GM12878 (cell line): ENCODE results near the gene SMIM5.

ENCODE experiments used
- CREB1 ChIP-seq: IDR thresholded peaks from 2 replicates; pipeline ENCODE4 v1.6.1; 2012; ENCODE audit warnings: low read depth, mild to moderate bottlenecking, inconsistent platforms
- ESRRA ChIP-seq: IDR thresholded peaks from 2 replicates; pipeline ENCODE4 v1.6.1; 2012; ENCODE audit warnings: mild to moderate bottlenecking, low read length, improper control_type of control experiment
- HDAC6 ChIP-seq: fragments of 200-600 bp; sonication (generic); IDR thresholded peaks from one replicate; pipeline ENCODE4 v1.8.0; 2017; ENCODE audit warnings: antibody characterized with exemption; ENCODE audit not compliant: unreplicated experiment
- IRF4 ChIP-seq: IDR thresholded peaks from 2 replicates; pipeline ENCODE4 v1.6.1; 2011; ENCODE audit warnings: low read depth, low read length
- POLR2AphosphoS2 ChIP-seq: IDR thresholded peaks from 2 replicates; pipeline ENCODE4 v1.6.1; 2011; ENCODE audit warnings: low read depth, mild to moderate bottlenecking, low read length, improper control_type of control experiment, moderate library complexity
- POU2F2 ChIP-seq: IDR thresholded peaks from 3 replicates; pipeline ENCODE4 v1.6.1; 2011; ENCODE audit warnings: low read depth, mild to moderate bottlenecking, low read length, borderline replicate concordance
- RAD21 ChIP-seq: IDR thresholded peaks from 2 replicates; pipeline ENCODE4 v1.6.1; 2011; ENCODE audit warnings: mild to moderate bottlenecking, low read depth, low read length, moderate library complexity; ENCODE audit not compliant: insufficient read depth
- RCOR1 ChIP-seq: conservative IDR thresholded peaks from 2 replicates; pipeline ENCODE4 v1.6.1; 2012; ENCODE audit warnings: low read depth, low read length, improper control_type of control experiment
- RFX5 ChIP-seq: IDR thresholded peaks from 2 replicates; pipeline ENCODE4 v1.6.1; 2011; ENCODE audit warnings: low read depth, low read length, improper control_type of control experiment
- TF ChIP-seq, protein P1 (sequence below): IDR thresholded peaks from 2 replicates; pipeline ENCODE4 v1.6.1; 2012; ENCODE audit warnings: low read depth, low read length, improper control_type of control experiment
- TF ChIP-seq, protein P2 (sequence below), 3 experiments: IDR thresholded peaks in 2 of 3; conservative IDR thresholded peaks in 1 of 3; 2 replicates each; pipeline ENCODE4 v1.5.1; 2011; ENCODE audit warnings: low read depth in 3 of 3, low read length in 3 of 3, mild to moderate bottlenecking in 3 of 3, control low read depth in 2 of 3, moderate library complexity in 2 of 3, inconsistent platforms in 1 of 3, mixed read lengths in 1 of 3; ENCODE audit not compliant: control insufficient read depth in 2 of 3, insufficient read depth in 1 of 3; ENCODE audit errors: extremely low read depth in 1 of 3
- TF ChIP-seq, protein P3 (sequence below): fragments of 450-650 bp; IDR thresholded peaks from 2 replicates; pipeline ENCODE4 v1.6.1; 2017; ENCODE audit warnings: mild to moderate bottlenecking
- TF ChIP-seq, protein P4 (sequence below): IDR thresholded peaks from 2 replicates; pipeline ENCODE4 v1.6.1; 2012; ENCODE audit warnings: low read length, inconsistent platforms

DNA sequence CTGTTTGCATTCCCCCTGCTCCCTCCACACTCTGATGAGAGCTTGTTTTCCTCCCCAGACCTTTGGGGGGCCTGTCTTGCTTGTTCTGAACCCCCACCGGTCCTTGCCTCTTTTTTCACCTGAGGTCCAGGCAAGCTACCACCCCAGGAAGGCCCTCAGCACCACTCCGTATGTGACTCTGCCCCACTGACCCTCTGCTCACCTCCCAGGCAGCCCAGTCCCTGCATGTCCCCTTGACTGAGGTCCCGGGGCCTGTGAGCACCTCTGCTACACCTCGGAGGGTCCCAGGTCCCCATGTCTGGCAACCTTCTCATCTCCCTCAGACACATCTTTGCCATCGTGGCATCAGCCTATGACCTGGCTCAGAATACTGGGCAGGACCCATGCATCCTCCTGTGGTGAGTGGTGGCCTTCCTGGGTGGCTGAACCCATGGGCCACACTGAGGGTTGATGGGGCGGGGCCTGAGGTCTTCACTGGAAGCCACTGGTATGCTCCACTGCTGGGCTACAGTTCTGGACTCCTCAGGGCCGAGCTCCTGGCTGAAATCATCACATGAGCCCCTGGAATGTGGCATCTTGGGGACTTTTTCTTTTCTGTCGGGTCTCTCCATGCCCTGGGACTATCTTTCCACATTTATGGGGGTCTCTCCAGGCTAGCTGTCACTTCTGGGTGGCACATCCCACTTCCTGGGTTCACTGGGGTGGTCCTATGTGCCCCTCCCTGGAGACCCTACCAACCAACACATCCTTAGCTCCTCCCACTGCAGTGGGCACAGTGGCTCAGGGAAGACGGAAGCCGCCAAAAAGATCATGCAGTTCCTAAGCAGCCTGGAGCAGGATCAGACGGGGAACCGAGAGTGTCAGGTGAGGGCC is 42.1 kb upstream of the SMIM5 start:
- TF ChIP-seq, protein P1, sequence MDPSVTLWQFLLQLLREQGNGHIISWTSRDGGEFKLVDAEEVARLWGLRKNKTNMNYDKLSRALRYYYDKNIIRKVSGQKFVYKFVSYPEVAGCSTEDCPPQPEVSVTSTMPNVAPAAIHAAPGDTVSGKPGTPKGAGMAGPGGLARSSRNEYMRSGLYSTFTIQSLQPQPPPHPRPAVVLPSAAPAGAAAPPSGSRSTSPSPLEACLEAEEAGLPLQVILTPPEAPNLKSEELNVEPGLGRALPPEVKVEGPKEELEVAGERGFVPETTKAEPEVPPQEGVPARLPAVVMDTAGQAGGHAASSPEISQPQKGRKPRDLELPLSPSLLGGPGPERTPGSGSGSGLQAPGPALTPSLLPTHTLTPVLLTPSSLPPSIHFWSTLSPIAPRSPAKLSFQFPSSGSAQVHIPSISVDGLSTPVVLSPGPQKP, result no peak
- TF ChIP-seq POU2F2, result no peak
- no peak for TF ChIP-seq RCOR1
- TF ChIP-seq POLR2AphosphoS2, result no peak
- TF ChIP-seq, protein P2, sequence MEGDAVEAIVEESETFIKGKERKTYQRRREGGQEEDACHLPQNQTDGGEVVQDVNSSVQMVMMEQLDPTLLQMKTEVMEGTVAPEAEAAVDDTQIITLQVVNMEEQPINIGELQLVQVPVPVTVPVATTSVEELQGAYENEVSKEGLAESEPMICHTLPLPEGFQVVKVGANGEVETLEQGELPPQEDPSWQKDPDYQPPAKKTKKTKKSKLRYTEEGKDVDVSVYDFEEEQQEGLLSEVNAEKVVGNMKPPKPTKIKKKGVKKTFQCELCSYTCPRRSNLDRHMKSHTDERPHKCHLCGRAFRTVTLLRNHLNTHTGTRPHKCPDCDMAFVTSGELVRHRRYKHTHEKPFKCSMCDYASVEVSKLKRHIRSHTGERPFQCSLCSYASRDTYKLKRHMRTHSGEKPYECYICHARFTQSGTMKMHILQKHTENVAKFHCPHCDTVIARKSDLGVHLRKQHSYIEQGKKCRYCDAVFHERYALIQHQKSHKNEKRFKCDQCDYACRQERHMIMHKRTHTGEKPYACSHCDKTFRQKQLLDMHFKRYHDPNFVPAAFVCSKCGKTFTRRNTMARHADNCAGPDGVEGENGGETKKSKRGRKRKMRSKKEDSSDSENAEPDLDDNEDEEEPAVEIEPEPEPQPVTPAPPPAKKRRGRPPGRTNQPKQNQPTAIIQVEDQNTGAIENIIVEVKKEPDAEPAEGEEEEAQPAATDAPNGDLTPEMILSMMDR (IDR thresholded peaks at IDR 0.05 in 2 of 3, conservative IDR thresholded peaks at IDR 0.05 in 1 of 3; ENCODE audit: control insufficient read depth in 2 of 3, extremely low read depth in 1 of 3, insufficient read depth in 1 of 3, low read depth in 3 of 3, low read length in 3 of 3), result no peak
- TF ChIP-seq, protein P3, sequence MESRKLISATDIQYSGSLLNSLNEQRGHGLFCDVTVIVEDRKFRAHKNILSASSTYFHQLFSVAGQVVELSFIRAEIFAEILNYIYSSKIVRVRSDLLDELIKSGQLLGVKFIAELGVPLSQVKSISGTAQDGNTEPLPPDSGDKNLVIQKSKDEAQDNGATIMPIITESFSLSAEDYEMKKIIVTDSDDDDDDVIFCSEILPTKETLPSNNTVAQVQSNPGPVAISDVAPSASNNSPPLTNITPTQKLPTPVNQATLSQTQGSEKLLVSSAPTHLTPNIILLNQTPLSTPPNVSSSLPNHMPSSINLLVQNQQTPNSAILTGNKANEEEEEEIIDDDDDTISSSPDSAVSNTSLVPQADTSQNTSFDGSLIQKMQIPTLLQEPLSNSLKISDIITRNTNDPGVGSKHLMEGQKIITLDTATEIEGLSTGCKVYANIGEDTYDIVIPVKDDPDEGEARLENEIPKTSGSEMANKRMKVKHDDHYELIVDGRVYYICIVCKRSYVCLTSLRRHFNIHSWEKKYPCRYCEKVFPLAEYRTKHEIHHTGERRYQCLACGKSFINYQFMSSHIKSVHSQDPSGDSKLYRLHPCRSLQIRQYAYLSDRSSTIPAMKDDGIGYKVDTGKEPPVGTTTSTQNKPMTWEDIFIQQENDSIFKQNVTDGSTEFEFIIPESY, result no peak
- TF ChIP-seq RAD21, result no peak
- TF ChIP-seq RFX5, result no peak
- TF ChIP-seq CREB1, result no peak
- TF ChIP-seq, protein P4, sequence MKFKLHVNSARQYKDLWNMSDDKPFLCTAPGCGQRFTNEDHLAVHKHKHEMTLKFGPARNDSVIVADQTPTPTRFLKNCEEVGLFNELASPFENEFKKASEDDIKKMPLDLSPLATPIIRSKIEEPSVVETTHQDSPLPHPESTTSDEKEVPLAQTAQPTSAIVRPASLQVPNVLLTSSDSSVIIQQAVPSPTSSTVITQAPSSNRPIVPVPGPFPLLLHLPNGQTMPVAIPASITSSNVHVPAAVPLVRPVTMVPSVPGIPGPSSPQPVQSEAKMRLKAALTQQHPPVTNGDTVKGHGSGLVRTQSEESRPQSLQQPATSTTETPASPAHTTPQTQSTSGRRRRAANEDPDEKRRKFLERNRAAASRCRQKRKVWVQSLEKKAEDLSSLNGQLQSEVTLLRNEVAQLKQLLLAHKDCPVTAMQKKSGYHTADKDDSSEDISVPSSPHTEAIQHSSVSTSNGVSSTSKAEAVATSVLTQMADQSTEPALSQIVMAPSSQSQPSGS, result no peak
- no peak for TF ChIP-seq IRF4
- TF ChIP-seq ESRRA, result no peak
- no peak for TF ChIP-seq HDAC6
